Upper lobe of right lung (tissue), 1 donor: ENCODE measurements around the gene SLC25A19. TPM values are rescaled to one million over a fixed set of nuclear protein-coding genes. Genes with fewer than 3 reads are reported as not detected.

Experiments
- ATAC-seq: fragments of 200-7000 bp; cut with Tn5 transposase; one replicate; pipeline ENCODE4 v1.9.1; 2020; ENCODE audit warnings: mild to moderate bottlenecking, moderate library complexity
- DNase-seq: peaks from one replicate; pipeline ENCODE4 v3.0.0-alpha.2; 2020
- H3K27ac ChIP-seq: fragments of 200-600 bp; one replicate; pipeline ENCODE4 v1.8.0; 2022
- H3K27me3 ChIP-seq: fragments of 200-600 bp; one replicate; pipeline ENCODE4 v1.8.0; 2022; ENCODE audit warnings: mild to moderate bottlenecking
- H3K36me3 ChIP-seq: fragments of 200-600 bp; one replicate; pipeline ENCODE4 v1.8.0; 2022
- H3K4me1 ChIP-seq: fragments of 200-600 bp; one replicate; pipeline ENCODE4 v1.8.0; 2022
- H3K4me3 ChIP-seq: fragments of 200-600 bp; one replicate; pipeline ENCODE4 v1.8.0; 2022; ENCODE audit warnings: mild to moderate bottlenecking
- H3K9me3 ChIP-seq: fragments of 200-600 bp; one replicate; pipeline ENCODE4 v1.8.0; 2022
- CTCF ChIP-seq: fragments of 200-600 bp; IDR thresholded peaks from one replicate; pipeline ENCODE4 v1.8.0; 2022; ENCODE audit warnings: antibody characterized with exemption
- intact Hi-C: fragments of 100-400 bp; cut with DNase I; formaldehyde crosslinking; loops from one replicate; pipeline ENCODE4 v1.11.0; 2022
- total RNA-seq: library from RNA; stranded (reverse); fragmentation: NEBNext Ultra II Directional; extraction: Animal tissue kit (Norgen Biotek cat#: 25700); gene quantifications from one replicate; pipeline ENCODE4 v1.2.1, GENCODE V29; 2021
- donor health status: DM: no; HTN: yes; CAD: no; lungs with severe emphysema.

SLC25A19 gene
- total RNA-seq, 1 donor from 2014 or later, result 29.4 TPM

DNA sequence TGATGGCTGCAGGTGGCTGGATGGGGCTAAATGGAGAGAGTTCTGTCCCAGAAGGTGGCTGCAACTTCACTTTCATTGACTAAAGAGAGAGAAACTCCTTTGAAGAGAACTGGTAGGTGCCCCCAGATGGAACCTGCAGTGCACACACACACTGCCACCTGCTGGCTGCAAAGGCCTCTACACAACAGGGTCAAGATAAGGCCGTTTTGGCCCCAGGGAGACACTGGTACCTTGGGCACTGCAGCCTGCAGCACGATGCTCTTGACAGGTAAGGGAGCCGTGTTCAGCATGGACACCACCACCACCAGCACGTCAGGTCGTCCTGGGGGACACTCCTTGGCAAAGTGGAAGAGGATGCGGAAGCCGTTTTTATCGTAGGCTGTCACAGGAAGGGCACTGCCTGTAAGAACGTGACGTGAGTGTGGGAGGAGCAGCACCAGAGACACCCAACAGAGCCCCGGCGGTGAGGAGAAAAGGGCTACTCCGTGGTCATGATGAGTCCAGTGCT is 50.5 kb downstream of the SLC25A19 start:
- Histone ChIP-seq H3K27ac (no peak overlapping the region), H3K4me1 (no peaks in the 10 kb centered on the region), H3K27me3 (no peaks in the 10 kb centered on the region), H3K4me3 (no peak overlapping the region), H3K36me3 (peaks cover 100% of the 10 kb centered on the region), H3K9me3 (no peaks in the 10 kb centered on the region)
- intact Hi-C loops, result no loop called here
- DNase-seq, result peak; percentile 75
- peak; percentile 81 for ATAC-seq
- TF ChIP-seq CTCF, result peak; percentile 81

- Histone ChIP-seq H3K36me3 (peaks cover 98% of the 10 kb centered on the region), H3K27me3 (no peaks in the 10 kb centered on the region), H3K9me3 (no peaks in the 10 kb centered on the region), H3K27ac (no peak overlapping the region), H3K4me3 (no peak overlapping the region), H3K4me1 (no peaks in the 10 kb centered on the region)
- ATAC-seq (no peak), DNase-seq (no peak)
- no peak for TF ChIP-seq CTCF
- intact Hi-C loops, result no loop called here
These were observed 51.1 kb downstream of the SLC25A19 start for GRCh38 chr17:75238020-75238580.

DNA sequence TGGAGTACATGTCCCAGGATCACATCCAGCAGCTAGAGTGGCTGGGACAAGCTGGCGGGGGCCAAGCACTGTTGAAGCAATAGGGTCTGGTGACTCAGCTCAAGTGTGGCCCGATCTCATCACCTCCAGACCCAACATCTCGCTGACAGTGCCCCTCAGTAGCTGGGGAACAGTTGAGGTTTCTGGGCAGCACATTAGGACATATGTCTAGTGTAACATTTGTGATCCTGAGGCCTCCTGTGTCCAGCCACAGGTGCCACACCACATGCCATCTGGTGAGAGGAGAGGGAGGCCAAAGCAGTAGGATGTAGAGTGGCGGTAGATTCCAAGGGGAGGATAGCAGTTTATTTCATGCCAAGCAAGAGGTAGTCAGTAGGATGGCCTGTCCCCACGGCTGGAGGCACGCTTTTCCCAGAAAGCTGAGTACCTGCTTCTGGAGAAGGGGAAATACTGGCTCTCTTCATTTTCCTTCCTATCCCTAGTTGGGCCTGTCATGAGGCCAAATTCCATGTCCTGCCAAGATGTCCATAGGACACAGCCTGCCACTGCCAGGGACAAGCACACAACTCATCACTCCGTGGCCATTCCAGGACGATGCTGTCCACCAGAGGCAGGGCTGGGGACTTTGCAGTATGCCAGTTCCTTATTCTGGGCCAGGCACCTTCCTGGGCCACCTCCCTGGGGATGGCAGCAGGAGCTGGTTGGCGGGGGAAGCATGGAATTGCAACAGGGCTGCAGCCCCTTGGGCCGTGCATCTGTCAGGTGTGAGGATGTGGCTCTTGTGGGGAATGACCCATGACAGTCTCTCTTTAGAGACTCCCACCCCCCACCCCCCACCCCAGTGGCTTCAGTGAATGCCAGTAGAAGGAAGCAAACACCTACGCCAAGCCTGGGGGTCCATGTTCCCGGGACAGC is 51.9 kb downstream of the SLC25A19 start:
- no peak for ATAC-seq
- no peak overlapping the region for H3K4me3 ChIP-seq
- no peaks in the 10 kb centered on the region for H3K9me3 ChIP-seq
- peaks cover 98% of the 10 kb centered on the region for H3K36me3 ChIP-seq
- intact Hi-C loops, result no loop called here
- no peak for TF ChIP-seq CTCF
- no peaks in the 10 kb centered on the region for H3K4me1 ChIP-seq
- H3K27me3 ChIP-seq, result no peaks in the 10 kb centered on the region
- no peak overlapping the region for H3K27ac ChIP-seq
- DNase-seq, result no peak

DNA sequence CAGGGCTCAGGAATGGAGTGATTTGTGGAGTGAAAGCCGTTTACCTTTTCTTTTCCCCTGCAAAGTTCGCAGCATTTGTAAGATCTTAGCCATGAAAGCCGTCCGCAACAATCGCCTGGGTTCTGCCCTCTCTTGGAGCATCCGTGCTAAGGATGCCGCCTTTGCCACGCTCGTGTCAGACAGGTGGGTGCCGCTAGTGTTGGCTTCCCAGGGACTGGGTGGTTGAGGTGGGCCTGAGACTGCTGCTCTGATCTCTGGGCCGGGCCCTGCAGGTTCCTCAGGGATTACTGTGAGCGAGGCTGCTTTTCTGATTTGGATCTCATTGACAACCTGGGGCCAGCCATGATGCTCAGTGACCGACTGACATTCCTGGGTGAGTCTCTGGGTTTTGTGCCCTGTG is 56.4 kb downstream of the SLC25A19 start:
- H3K9me3 ChIP-seq, result no peaks in the 10 kb centered on the region
- peaks cover 82% of the 10 kb centered on the region for H3K36me3 ChIP-seq
- no peak overlapping the region for H3K4me3 ChIP-seq
- no peaks in the 10 kb centered on the region for H3K27me3 ChIP-seq
- intact Hi-C loops, result no loop called here
- ATAC-seq, result no peak
- peaks cover 9% of the 10 kb centered on the region for H3K4me1 ChIP-seq
- DNase-seq, result no peak
- no peak for TF ChIP-seq CTCF
- no peak overlapping the region for H3K27ac ChIP-seq

DNA sequence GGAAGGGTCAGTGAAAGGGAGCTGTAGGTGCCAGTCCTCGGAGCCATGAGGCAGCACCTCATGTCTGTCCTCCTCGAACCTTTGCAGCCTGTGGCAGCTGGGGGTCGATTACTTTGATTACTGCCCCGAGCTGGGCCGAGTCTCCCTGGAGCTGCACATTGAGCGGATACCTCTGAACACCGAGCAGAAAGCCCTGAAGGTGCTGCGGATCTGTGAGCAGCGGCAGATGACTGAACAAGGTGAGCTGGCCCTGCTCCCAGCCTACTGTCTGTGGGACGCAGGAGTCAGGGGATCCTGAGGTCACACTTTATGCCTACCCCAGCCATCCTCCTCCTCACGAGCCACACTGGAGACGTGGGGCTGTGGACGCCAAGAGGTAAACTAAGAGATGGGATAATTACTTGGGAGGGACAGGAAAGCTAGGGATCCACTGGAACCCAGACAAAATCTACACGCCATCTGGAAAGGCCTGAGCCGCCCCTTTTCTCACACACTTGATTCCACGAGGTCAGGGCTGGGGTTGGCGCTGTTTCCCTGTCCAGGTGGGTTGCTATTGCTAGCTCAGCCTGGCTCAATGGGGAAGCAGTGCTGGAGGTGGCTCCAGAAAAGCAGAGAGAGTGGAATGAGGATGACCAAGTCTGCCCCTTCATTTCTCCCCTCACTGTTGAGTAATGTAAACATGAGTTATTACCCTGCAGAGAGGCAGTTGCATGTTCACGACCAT is 57.3 kb downstream of the SLC25A19 start:
- ATAC-seq, result no peak
- no peaks in the 10 kb centered on the region for H3K9me3 ChIP-seq
- DNase-seq, result no peak
- H3K4me1 ChIP-seq, result peaks cover 9% of the 10 kb centered on the region
- intact Hi-C loops, result no loop called here
- H3K4me3 ChIP-seq, result no peak overlapping the region
- H3K36me3 ChIP-seq, result peaks cover 76% of the 10 kb centered on the region
- H3K27ac ChIP-seq, result no peak overlapping the region
- H3K27me3 ChIP-seq, result no peaks in the 10 kb centered on the region
- TF ChIP-seq CTCF, result no peak
